NCI-H510A treated with DMSO at 0.1 percent for 48 hours (cell line): ENCODE data around the gene ALDH3B2.
"Not testable (repeated sequence)": the region's sequence is repeated elsewhere in the genome, so short reads cannot be mapped to it uniquely, and the experiment has no call there.

Source experiments
- DNase-seq: peaks from one replicate; lab custom pipeline; 2025; lab: John Stamatoyannopoulos, UW

Gene ALDH3B2

GRCh38 chr11:67642173-67643120, 32.0 kb downstream of the ALDH3B2 start:
- DNase-seq = no peak

GRCh38 chr11:67641338-67642172, 32.9 kb downstream of the ALDH3B2 start:
- DNase-seq = no peak

- no peak for DNase-seq
Observed at GRCh38 chr11:67640758-67641337, 33.6 kb downstream of the ALDH3B2 start.

- DNase-seq = peak; percentile 20
Observed at GRCh38 chr11:67640021-67640757, 34.2 kb downstream of the ALDH3B2 start.

GRCh38 chr11:67639438-67639859, 35.0 kb downstream of the ALDH3B2 start, which contains the start of gene TBX10:
Gene TBX10 (minus strand): TSS chr11:67639763. CDS start chr11:67639472, 291 bp downstream.
- no peak for DNase-seq

- DNase-seq = no peak
Observed at GRCh38 chr11:67638535-67639437, 35.6 kb downstream of the ALDH3B2 start.

GRCh38 chr11:67637441-67637840, 37.0 kb downstream of the ALDH3B2 start:
- DNase-seq = not testable (repeated sequence)

GRCh38 chr11:67636962-67637361, 37.5 kb downstream of the ALDH3B2 start:
- no peak for DNase-seq

- DNase-seq = no peak
Observed at GRCh38 chr11:67635231-67635521, 39.2 kb downstream of the ALDH3B2 start.

GRCh38 chr11:67634366-67635230, 39.8 kb downstream of the ALDH3B2 start:
- peak; percentile 84 for DNase-seq

- no peak for DNase-seq
Observed at GRCh38 chr11:67633758-67634365, 40.6 kb downstream of the ALDH3B2 start.

GRCh38 chr11:67632982-67633755, 41.3 kb downstream of the ALDH3B2 start:
- no peak for DNase-seq

- no peak for DNase-seq
Observed at GRCh38 chr11:67632175-67632981, 42.0 kb downstream of the ALDH3B2 start.

- DNase-seq = no peak
Observed at GRCh38 chr11:67631853-67632174, 42.6 kb downstream of the ALDH3B2 start.

GRCh38 chr11:67631411-67631810, 43.0 kb downstream of the ALDH3B2 start:
- no peak for DNase-seq

- no peak for DNase-seq
Observed at GRCh38 chr11:67630943-67631331, 43.5 kb downstream of the ALDH3B2 start.

GRCh38 chr11:67630228-67630942, 44.0 kb downstream of the ALDH3B2 start:
- DNase-seq = peak; percentile 98
